Hindlimb muscle (tissue), 1 donor: ENCODE results near the gene SPATA18. TPM values are rescaled to one million over a fixed set of nuclear protein-coding genes. Genes with fewer than 3 reads are reported as not detected.
A peak's percentile ranks its signal among the peaks of the same experiment; 100 is the strongest.
"Not testable (repeated sequence)": the region's sequence is repeated elsewhere in the genome, so short reads cannot be mapped to it uniquely, and the experiment has no call there.

Source experiments
- DNase-seq: peaks from one replicate; pipeline ENCODE4 v3.0.0-alpha.2; 2013
- polyA plus RNA-seq: library from polyadenylated mRNA; unstranded; fragments of 120-200 nt; gene quantifications from one replicate; pipeline ENCODE4 v1.2.1, GENCODE V29; 2013; ENCODE audit not compliant: insufficient read length

SPATA18 gene
- polyA plus RNA-seq, 1 donor, result 1.9 TPM

DNA sequence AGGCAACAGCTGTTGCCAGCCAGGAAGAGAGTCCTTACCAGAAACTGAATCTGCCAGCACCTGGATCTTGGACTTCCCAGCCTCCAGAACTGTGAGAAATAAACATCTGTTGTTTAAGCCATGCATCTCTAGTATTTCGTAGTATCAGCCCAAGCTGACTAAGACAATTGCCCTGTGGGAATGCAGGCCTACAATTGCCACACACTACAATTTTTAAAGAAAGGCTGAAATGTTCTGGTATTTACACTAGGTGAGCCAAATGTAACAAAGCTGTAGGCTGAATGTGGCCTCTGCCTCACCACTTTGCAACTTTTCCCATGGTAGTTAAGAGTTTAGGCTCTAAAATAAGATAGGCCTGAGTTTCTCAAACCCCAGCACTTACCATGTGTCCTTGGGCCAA is 59.1 kb downstream of the SPATA18 start:
- no peak for DNase-seq

DNA sequence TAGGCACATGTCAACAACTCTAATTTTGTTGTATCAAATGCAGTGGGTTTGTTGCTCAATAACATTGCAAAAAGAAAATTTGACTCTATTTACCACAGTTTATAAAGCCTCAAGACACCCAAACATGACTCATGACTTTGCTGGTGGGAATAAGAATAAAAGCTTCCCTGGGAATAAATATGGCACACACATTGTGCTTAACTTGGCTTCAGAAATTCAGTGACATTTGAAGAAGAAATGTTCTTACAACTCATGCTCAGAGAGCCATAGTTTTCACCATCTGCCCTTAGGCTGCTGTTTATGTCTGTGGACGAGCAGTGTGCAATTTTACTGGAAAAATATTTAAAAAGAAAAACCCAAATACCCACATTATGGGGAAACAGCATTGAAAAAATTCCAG is 60.9 kb downstream of the SPATA18 start:
- no peak for DNase-seq

DNA sequence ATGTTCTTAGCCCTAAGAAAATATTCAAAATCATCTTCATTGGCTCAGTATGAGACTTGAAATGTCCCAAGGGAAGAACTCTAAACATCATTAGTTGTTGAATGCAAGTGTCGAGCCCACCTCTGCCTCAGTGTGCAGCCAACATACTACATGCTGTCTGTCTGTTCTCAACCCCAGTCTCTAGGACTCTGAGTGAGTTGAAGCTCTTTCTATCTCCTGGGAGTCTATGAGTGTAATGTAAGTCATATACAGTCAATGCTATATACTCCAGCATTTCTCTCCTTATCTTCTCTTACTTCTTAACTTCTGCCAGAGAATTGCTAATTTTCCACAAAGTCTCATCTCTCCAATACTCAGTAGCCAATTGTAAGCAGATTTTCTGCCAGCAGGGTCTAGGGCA is 61.3 kb downstream of the SPATA18 start:
- no peak for DNase-seq

- peak; percentile 54 for DNase-seq
Measured at GRCh38 chr4:52116641-52117040, 65.5 kb downstream of the SPATA18 start.

DNA sequence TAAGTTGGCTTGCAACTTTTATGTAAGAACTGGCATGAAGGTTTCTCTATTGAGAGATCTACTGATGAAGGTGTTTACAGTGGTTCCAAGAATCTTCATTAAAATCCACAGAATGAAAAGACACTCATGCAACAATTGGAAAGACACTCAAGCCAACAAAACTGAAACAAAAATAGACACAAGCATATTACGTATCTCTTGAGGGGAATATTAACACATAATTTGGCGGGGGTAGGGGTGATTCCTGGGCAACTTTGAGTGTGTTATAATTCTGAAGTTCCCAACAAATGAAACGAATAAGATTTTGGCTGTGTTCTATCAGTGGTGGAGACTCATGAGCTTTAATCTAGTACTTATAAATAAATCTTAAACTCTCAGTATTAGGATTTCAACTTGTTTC is 75.1 kb downstream of the SPATA18 start:
- DNase-seq, result no peak

DNA sequence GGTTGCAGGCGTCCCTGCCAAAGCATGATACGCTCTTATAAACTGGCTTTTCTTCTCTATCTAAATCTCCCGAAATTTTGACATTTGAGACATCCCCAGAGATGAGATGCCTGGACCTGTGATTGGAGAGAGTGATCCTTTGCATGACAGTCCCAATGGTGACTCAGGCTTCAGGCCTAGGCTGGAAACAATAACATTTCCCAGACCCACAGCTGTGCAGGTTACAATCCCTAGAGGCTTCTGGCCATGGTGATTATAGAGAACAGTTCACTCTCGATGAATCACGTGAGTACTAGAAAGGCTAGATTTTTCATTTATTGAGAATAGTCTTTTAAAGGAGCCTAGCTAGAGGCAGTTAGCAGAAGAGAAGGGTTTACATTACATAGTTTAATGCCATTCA is 75.9 kb downstream of the SPATA18 start:
- peak; percentile 32 for DNase-seq

GRCh38 chr4:52135171-52135570 is 84.1 kb downstream of the SPATA18 start:
- no peak for DNase-seq

- DNase-seq, result not testable (repeated sequence)
Measured at GRCh38 chr4:52137152-52137551, 86.0 kb downstream of the SPATA18 start.

DNA sequence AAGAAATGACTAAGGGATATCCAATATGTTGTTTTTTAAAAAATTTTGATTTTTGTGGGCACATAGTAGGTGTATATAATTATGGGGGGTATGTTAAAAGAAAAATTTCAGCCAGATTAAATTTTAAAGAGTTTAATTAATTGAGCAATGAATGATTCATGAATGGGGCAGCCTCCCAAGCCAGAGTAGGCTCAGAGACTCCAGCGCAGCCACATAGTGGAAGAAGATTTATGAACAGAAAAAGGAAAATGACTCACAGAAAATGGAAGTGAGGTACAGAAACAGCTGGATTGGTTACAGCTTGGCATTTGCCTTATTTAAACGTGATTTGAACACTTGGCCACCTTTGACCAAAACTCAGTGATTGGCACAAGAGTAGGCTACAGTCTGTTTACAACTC is 91.7 kb downstream of the SPATA18 start:
- no peak for DNase-seq

DNA sequence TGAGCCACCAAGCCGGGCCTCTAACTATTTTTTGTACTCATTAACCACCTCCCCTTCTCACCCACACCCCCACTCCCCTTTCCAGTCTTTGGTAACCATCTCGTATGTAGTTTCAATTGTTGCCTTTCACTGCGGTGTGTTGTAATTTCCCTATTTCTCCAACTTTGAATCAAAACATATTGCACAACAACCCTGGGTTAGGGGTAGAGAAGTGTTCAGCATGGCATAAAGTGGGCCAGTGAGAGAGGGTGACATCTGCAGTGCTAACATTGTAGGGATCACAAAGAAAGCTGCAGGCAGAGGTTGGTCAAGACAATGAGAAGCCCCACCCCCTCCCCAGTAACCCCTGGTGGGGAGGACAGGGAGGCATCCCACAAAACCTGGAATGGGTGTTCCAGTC is 92.7 kb downstream of the SPATA18 start:
- DNase-seq, result no peak

GRCh38 chr4:52144372-52144771 is 93.3 kb downstream of the SPATA18 start:
- no peak for DNase-seq

Other genes starting within 250 kb of the SPATA18 start
- gene DCUN1D4, start 208.2 kb upstream of the SPATA18 start, polyA plus RNA-seq, result 23.8 TPM
- 2.0 TPM for gene LRRC66, start 30.9 kb upstream of the SPATA18 start, polyA plus RNA-seq
- 167 TPM for gene SGCB, start 13.0 kb upstream of the SPATA18 start, polyA plus RNA-seq